GM12878 (cell line): ENCODE data around the gene STX1B.

ENCODE experiments used
- CEBPB ChIP-seq, 2 experiments: fragments of 150-350 bp in 1 of 2; IDR thresholded peaks; 2 replicates each; pipeline ENCODE4 v1.6.1; 2012 to 2014; ENCODE audit warnings: low read depth in 2 of 2, low read length in 2 of 2, borderline replicate concordance in 1 of 2, inconsistent platforms in 1 of 2
- CHD1 ChIP-seq: IDR thresholded peaks from 2 replicates; pipeline ENCODE4 v1.6.1; 2012; ENCODE audit warnings: low read depth, low read length, improper control_type of control experiment
- EZH2 ChIP-seq: IDR thresholded peaks from 2 replicates; pipeline ENCODE4 v1.6.1; 2012; ENCODE audit warnings: low read depth, mild to moderate bottlenecking, control low read depth, inconsistent platforms, low read length, borderline replicate concordance; ENCODE audit not compliant: control insufficient read depth
- NFIC ChIP-seq: IDR thresholded peaks from 2 replicates; pipeline ENCODE4 v1.6.1; 2012; ENCODE audit warnings: low read depth, mild to moderate bottlenecking, inconsistent platforms, low read length, moderate library complexity
- NRF1 ChIP-seq: conservative IDR thresholded peaks from 2 replicates; pipeline ENCODE4 v1.6.1; 2011; ENCODE audit warnings: mild to moderate bottlenecking, low read depth, low read length, improper control_type of control experiment
- POLR2A ChIP-seq: IDR thresholded peaks from 2 replicates; pipeline ENCODE4 v1.6.1; 2011; ENCODE audit warnings: low read depth, mild to moderate bottlenecking, low read length
- RFX5 ChIP-seq: IDR thresholded peaks from 2 replicates; pipeline ENCODE4 v1.6.1; 2011; ENCODE audit warnings: low read depth, low read length, improper control_type of control experiment
- TCF12 ChIP-seq: IDR thresholded peaks from 2 replicates; pipeline ENCODE4 v1.6.1; 2011; ENCODE audit warnings: low read depth, mild to moderate bottlenecking, low read length
- TF ChIP-seq, protein P1 (sequence below), 3 experiments: IDR thresholded peaks in 2 of 3; conservative IDR thresholded peaks in 1 of 3; 2 replicates each; pipeline ENCODE4 v1.5.1; 2011; ENCODE audit warnings: low read depth in 3 of 3, low read length in 3 of 3, mild to moderate bottlenecking in 3 of 3, control low read depth in 2 of 3, moderate library complexity in 2 of 3, inconsistent platforms in 1 of 3, mixed read lengths in 1 of 3; ENCODE audit not compliant: control insufficient read depth in 2 of 3, insufficient read depth in 1 of 3; ENCODE audit errors: extremely low read depth in 1 of 3
- TF ChIP-seq, protein P2 (sequence below): fragments of 150-350 bp; IDR thresholded peaks from 2 replicates; pipeline ENCODE4 v1.6.1; 2014; ENCODE audit warnings: mild to moderate bottlenecking, low read depth, low read length
- TF ChIP-seq, protein P3 (sequence below): fragments of 450-650 bp; IDR thresholded peaks from 2 replicates; pipeline ENCODE4 v1.6.1; 2017; ENCODE audit warnings: low read depth, mild to moderate bottlenecking, moderate library complexity

- TF ChIP-seq NRF1 (no peak), CEBPB (IDR thresholded peaks at IDR 0.05; ENCODE audit: borderline replicate concordance in 1 of 2, low read depth in 2 of 2, low read length in 2 of 2) (no peak), NFIC (no peak), CHD1 (no peak), POLR2A (no peak), EZH2 (no peak), RFX5 (no peak), TCF12 (no peak)
- TF ChIP-seq, protein P1, sequence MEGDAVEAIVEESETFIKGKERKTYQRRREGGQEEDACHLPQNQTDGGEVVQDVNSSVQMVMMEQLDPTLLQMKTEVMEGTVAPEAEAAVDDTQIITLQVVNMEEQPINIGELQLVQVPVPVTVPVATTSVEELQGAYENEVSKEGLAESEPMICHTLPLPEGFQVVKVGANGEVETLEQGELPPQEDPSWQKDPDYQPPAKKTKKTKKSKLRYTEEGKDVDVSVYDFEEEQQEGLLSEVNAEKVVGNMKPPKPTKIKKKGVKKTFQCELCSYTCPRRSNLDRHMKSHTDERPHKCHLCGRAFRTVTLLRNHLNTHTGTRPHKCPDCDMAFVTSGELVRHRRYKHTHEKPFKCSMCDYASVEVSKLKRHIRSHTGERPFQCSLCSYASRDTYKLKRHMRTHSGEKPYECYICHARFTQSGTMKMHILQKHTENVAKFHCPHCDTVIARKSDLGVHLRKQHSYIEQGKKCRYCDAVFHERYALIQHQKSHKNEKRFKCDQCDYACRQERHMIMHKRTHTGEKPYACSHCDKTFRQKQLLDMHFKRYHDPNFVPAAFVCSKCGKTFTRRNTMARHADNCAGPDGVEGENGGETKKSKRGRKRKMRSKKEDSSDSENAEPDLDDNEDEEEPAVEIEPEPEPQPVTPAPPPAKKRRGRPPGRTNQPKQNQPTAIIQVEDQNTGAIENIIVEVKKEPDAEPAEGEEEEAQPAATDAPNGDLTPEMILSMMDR (IDR thresholded peaks at IDR 0.05 in 2 of 3, conservative IDR thresholded peaks at IDR 0.05 in 1 of 3; ENCODE audit: control insufficient read depth in 2 of 3, extremely low read depth in 1 of 3, insufficient read depth in 1 of 3, low read depth in 3 of 3, low read length in 3 of 3) = no peak
- TF ChIP-seq, protein P2, sequence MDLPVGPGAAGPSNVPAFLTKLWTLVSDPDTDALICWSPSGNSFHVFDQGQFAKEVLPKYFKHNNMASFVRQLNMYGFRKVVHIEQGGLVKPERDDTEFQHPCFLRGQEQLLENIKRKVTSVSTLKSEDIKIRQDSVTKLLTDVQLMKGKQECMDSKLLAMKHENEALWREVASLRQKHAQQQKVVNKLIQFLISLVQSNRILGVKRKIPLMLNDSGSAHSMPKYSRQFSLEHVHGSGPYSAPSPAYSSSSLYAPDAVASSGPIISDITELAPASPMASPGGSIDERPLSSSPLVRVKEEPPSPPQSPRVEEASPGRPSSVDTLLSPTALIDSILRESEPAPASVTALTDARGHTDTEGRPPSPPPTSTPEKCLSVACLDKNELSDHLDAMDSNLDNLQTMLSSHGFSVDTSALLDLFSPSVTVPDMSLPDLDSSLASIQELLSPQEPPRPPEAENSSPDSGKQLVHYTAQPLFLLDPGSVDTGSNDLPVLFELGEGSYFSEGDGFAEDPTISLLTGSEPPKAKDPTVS = no peak
- TF ChIP-seq, protein P3, sequence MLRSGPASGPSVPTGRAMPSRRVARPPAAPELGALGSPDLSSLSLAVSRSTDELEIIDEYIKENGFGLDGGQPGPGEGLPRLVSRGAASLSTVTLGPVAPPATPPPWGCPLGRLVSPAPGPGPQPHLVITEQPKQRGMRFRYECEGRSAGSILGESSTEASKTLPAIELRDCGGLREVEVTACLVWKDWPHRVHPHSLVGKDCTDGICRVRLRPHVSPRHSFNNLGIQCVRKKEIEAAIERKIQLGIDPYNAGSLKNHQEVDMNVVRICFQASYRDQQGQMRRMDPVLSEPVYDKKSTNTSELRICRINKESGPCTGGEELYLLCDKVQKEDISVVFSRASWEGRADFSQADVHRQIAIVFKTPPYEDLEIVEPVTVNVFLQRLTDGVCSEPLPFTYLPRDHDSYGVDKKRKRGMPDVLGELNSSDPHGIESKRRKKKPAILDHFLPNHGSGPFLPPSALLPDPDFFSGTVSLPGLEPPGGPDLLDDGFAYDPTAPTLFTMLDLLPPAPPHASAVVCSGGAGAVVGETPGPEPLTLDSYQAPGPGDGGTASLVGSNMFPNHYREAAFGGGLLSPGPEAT = no peak
These were observed 28.6 kb upstream of the STX1B start for GRCh38 chr16:31038993-31039392.
